GM12878 (cell line): ENCODE measurements around the gene C16orf87. TPM values are rescaled to one million over a fixed set of nuclear protein-coding genes. Genes with fewer than 3 reads are reported as not detected.
A peak's percentile ranks its signal among the peaks of the same experiment; 100 is the strongest.

Experiments used
- ATAC-seq: fragments of 200-7000 bp; cut with Tn5 transposase; 3 replicates; pipeline ENCODE4 v1.9.1; 2020; ENCODE audit warnings: mild to moderate bottlenecking, moderate library complexity
- BruUV-seq: library from RNA; stranded (reverse); fragments of 400-500 nt; replicated peaks from 2 replicates; lab custom pipeline; 2021; lab: Mats Ljungman, UMichigan
- CTCF ChIA-PET: fragments of 300-600 bp; sonication (Branson Sonifier 250); formaldehyde crosslinking; extraction: SDS; loops from one replicate; lab custom pipeline; 2021; ENCODE audit warnings: inconsistent platforms; lab: Yijun Ruan, JAX
- POLR2A ChIA-PET: fragments of 350-600 bp; formaldehyde crosslinking; extraction: SDS; loops from one replicate; lab custom pipeline; 2021; ENCODE audit warnings: inconsistent platforms; lab: Charles Lee
- RAD21 ChIA-PET: fragments of 300-600 bp; sonication (Branson Sonifier 250); formaldehyde crosslinking; loops from one replicate; lab custom pipeline; 2023; ENCODE audit warnings: antibody characterized with exemption; ENCODE audit not compliant: unreplicated experiment; lab: Charles Lee
- SMC1A ChIA-PET: fragments of 300-600 bp; sonication (Branson Sonifier 250); formaldehyde crosslinking; loops from one replicate; lab custom pipeline; 2023; ENCODE audit not compliant: unreplicated experiment, uncharacterized antibody; lab: Charles Lee
- DNase-seq: peaks from one replicate; pipeline ENCODE4 v3.0.0-alpha.2; 2011; ENCODE audit warnings: low read depth, low spot score
- FAIRE-seq: peaks from 3 replicates; lab custom pipeline; 2011; peaks lifted over from hg19 to GRCh38; lab: Jason Lieb, UNC
- H2AFZ ChIP-seq: 2 replicates; pipeline ENCODE4 v1.6.0; 2011; ENCODE audit warnings: low read depth, low read length, control low read depth; ENCODE audit not compliant: control insufficient read depth
- H3K27ac ChIP-seq: 2 replicates; pipeline ENCODE4 v1.5.1; 2011; ENCODE audit warnings: control low read depth; ENCODE audit not compliant: control insufficient read depth, insufficient read depth
- H3K27me3 ChIP-seq, 2 experiments: replicated peaks in 1 of 2; 2 replicates each; pipeline versions ENCODE4 v1.6.0 to v1.6.1; 2011; ENCODE audit warnings: low read length in 1 of 2; ENCODE audit not compliant: control insufficient read depth in 2 of 2, insufficient read depth in 2 of 2
- H3K36me3 ChIP-seq, 2 experiments: 2 replicates each; pipeline ENCODE4 v1.5.1; 2011; ENCODE audit warnings: low read length in 1 of 2; ENCODE audit not compliant: control insufficient read depth in 2 of 2, insufficient read depth in 2 of 2
- H3K4me1 ChIP-seq: 2 replicates; pipeline ENCODE4 v1.6.1; 2011; ENCODE audit warnings: mild to moderate bottlenecking, low read length, moderate library complexity, mixed read lengths; ENCODE audit not compliant: control insufficient read depth, insufficient read depth
- H3K4me2 ChIP-seq: 2 replicates; pipeline ENCODE4 v1.6.0; 2011; ENCODE audit warnings: control low read depth; ENCODE audit not compliant: control insufficient read depth, insufficient read depth
- H3K4me3 ChIP-seq: fragments of 200-600 bp; sonication (generic); 2 replicates; pipeline ENCODE4 v1.5.1; 2016
- H3K79me2 ChIP-seq: 2 replicates; pipeline ENCODE4 v1.6.0; 2011; ENCODE audit warnings: low read length; ENCODE audit not compliant: control insufficient read depth, insufficient read depth
- H3K9ac ChIP-seq: 2 replicates; pipeline ENCODE4 v1.8.0; 2011; ENCODE audit warnings: low read length, control low read depth, mixed read lengths; ENCODE audit not compliant: control insufficient read depth, insufficient read depth
- H3K9me3 ChIP-seq: replicated peaks from 3 replicates; pipeline ENCODE4 v1.5.1; 2011; ENCODE audit warnings: mild to moderate bottlenecking, low read length; ENCODE audit not compliant: control insufficient read depth, insufficient read depth
- H4K20me1 ChIP-seq: 2 replicates; pipeline ENCODE4 v1.6.0; 2011; ENCODE audit not compliant: control insufficient read depth, insufficient read depth
- BCL11A ChIP-seq: IDR thresholded peaks from 2 replicates; pipeline ENCODE4 v1.6.1; 2011; ENCODE audit warnings: low read depth, low read length
- CBX5 ChIP-seq: sonication (generic); IDR thresholded peaks from 2 replicates; pipeline ENCODE4 v1.6.1; 2016; ENCODE audit warnings: low read depth, moderate library complexity, mild to moderate bottlenecking, inconsistent platforms
- CHD4 ChIP-seq: fragments of 200-600 bp; sonication (generic); IDR thresholded peaks from 2 replicates; pipeline ENCODE4 v1.6.1; 2016; ENCODE audit warnings: mild to moderate bottlenecking
- CREM ChIP-seq: IDR thresholded peaks from 2 replicates; pipeline ENCODE4 v1.6.1; 2014; ENCODE audit warnings: antibody characterized with exemption, low read depth
- EGR1 ChIP-seq, 2 experiments: IDR thresholded peaks; 1 replicate in 1 of 2; 2 replicates in 1 of 2; pipeline ENCODE4 v1.6.1; 2011 to 2012; ENCODE audit warnings: low read depth in 2 of 2, low read length in 2 of 2, borderline replicate concordance in 1 of 2, mild to moderate bottlenecking in 1 of 2, moderate library complexity in 1 of 2
- IKZF1 ChIP-seq: fragments of 450-650 bp; conservative IDR thresholded peaks from 2 replicates; pipeline ENCODE4 v1.6.1; 2017; ENCODE audit warnings: antibody characterized with exemption, mild to moderate bottlenecking
- IRF4 ChIP-seq: IDR thresholded peaks from 2 replicates; pipeline ENCODE4 v1.6.1; 2011; ENCODE audit warnings: low read depth, low read length
- KAT2A ChIP-seq: conservative IDR thresholded peaks from 2 replicates; pipeline ENCODE4 v1.6.1; 2011; ENCODE audit warnings: low read depth, low read length; ENCODE audit not compliant: control insufficient read depth
- MYB ChIP-seq: fragments of 150-350 bp; IDR thresholded peaks from 2 replicates; pipeline ENCODE4 v1.6.1; 2014; ENCODE audit warnings: mild to moderate bottlenecking, low read depth, low read length, borderline replicate concordance
- NFYB ChIP-seq: IDR thresholded peaks from 2 replicates; pipeline ENCODE4 v1.6.1; 2011; ENCODE audit warnings: low read depth, mild to moderate bottlenecking, low read length, improper control_type of control experiment, moderate library complexity; ENCODE audit not compliant: insufficient read depth
- PAX5 ChIP-seq: IDR thresholded peaks from 2 replicates; pipeline ENCODE4 v1.6.1; 2011; ENCODE audit warnings: low read depth, low read length, borderline replicate concordance
- POLR2A ChIP-seq: IDR thresholded peaks from 2 replicates; pipeline ENCODE4 v1.6.1; 2011; ENCODE audit warnings: low read depth, mild to moderate bottlenecking, low read length
- POLR2AphosphoS5 ChIP-seq: IDR thresholded peaks from 2 replicates; pipeline ENCODE4 v1.6.1; 2011; ENCODE audit warnings: mild to moderate bottlenecking, low read length, inconsistent platforms
- RELA ChIP-seq: fragments of 450-650 bp; IDR thresholded peaks from 2 replicates; pipeline ENCODE4 v1.8.0; 2014; ENCODE audit warnings: borderline replicate concordance; ENCODE audit not compliant: partially characterized antibody
- TCF12 ChIP-seq: IDR thresholded peaks from 2 replicates; pipeline ENCODE4 v1.6.1; 2011; ENCODE audit warnings: low read depth, mild to moderate bottlenecking, low read length
- WRNIP1 ChIP-seq: IDR thresholded peaks from 2 replicates; pipeline ENCODE4 v1.6.1; 2011; ENCODE audit warnings: low read depth, low read length, improper control_type of control experiment, borderline replicate concordance
- ZNF217 ChIP-seq: fragments of 450-650 bp; IDR thresholded peaks from 2 replicates; pipeline ENCODE4 v1.6.1; 2017; ENCODE audit warnings: antibody characterized with exemption, mild to moderate bottlenecking
- ZNF24 ChIP-seq: fragments of 450-650 bp; IDR thresholded peaks from 2 replicates; pipeline ENCODE4 v1.6.1; 2017; ENCODE audit warnings: antibody characterized with exemption, mild to moderate bottlenecking
- WGBS: methylation state at CpG from one replicate; pipeline ENCODE4 v1.1.6; 2016; ENCODE audit warnings: low lambda C conversion rate; ENCODE audit not compliant: insufficient replicate concordance, insufficient coverage; ENCODE audit errors: missing lambda C conversion rate; 5-methylcytosine and 5-hydroxymethylcytosine counted together
- in situ Hi-C: fragments of 300-500 bp; cut with MboI; formaldehyde crosslinking; loops from 9 replicates; pipeline ENCODE4 v1.14.3; 2018; ENCODE audit warnings: mixed read lengths
- intact Hi-C: fragments of 100-400 bp; cut with micrococcal nuclease; formaldehyde crosslinking; loops from one replicate; pipeline ENCODE4 v1.14.2; 2022; ENCODE audit not compliant: unreplicated experiment
- polyA plus RNA-seq, 11 experiments: library from polyadenylated mRNA; depleted of rRNA in 4 of 11; unstranded in 6 of 11; stranded (reverse) in 5 of 11; fragments of >200 nt; fragmentation: Nextera tagmentation in 4 of 11; fragmentation: Illumina TruSeq in 1 of 11; extraction: Ambion mirVana in 4 of 11; extraction: Trizol in 1 of 11; gene quantifications; 1 replicate in 1 of 11; 2 replicates in 10 of 11; pipeline versions ENCODE4 v1.2.1 to v1.2.3, GENCODE V29; 2011 to 2016; ENCODE audit warnings: inconsistent platforms in 2 of 11, missing spikeins in 2 of 11, low read depth in 1 of 11
- total RNA-seq, 4 experiments: library from RNA; depleted of rRNA in 3 of 4; stranded (reverse); fragments of >200 nt in 3 of 4; fragmentation: Illumina TruSeq in 1 of 4; extraction: Trizol in 1 of 4; gene quantifications; 2 replicates each; pipeline versions ENCODE4 v1.2.1 to v1.2.3, GENCODE V29; 2013 to 2021
- TF ChIP-seq, protein P1 (sequence below): fragments of 450-650 bp; IDR thresholded peaks from 2 replicates; pipeline ENCODE4 v1.6.1; 2017; ENCODE audit warnings: low read depth, mild to moderate bottlenecking, moderate library complexity
- TF ChIP-seq, protein P2 (sequence below): fragments of 450-650 bp; IDR thresholded peaks from 2 replicates; pipeline ENCODE4 v1.6.1; 2016; ENCODE audit warnings: mild to moderate bottlenecking, moderate library complexity, borderline replicate concordance

The C16orf87 gene
- total and polyA plus RNA-seq, 10 of the 15 experiments (the other 5 are each of a cell fraction or from before 2014, with no cell fraction given), result 18.4 to 72.6 (median 31.0) TPM

DNA sequence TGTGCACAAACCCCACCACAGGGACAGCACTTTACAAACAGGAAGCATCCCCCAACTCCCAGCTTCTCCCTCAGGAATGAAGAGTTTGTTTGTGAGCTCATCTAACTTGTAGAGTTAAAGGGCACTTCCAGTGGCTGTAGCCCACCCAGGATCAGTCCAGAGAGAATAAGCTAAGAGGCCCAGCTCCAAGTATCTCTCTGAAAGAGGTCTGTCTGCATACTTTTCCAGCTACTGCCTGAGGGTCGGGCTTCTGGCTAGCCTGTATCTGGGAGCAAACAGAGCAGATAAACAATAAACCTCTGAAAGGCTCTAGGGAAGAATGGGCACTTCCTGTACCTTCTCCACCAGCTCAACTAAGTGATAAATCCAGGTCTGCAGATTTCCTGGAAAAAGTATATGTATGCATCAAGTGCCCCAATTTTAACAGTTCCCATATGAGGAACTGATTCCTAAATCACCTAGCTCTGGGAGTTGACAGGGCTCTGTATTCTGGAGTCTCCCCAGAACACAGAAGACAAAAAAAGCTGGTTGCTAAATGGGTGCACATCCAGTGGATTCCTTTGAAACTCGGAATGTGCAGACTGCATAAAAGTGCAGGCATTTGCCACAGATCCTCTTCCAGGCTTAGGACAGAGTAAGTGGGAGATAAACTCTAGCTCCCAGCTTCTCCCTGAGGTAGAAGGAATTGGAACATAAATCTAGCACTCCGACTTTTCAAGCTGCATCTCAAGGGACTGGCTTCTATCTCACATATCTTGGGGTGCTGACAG, 45.7 kb downstream of the C16orf87 start:
- Histone ChIP-seq H3K4me1 (peaks cover 49% of the 10 kb centered on the region), H3K27ac (peak overlapping the region; percentile 72), H3K4me3 (no peak overlapping the region), H3K27me3 (no peaks in the 10 kb centered on the region), H3K4me2 (peak overlapping the region; percentile 34; the same call in 1 of the 2 replicates), H2AFZ (no peak overlapping the region), H3K9ac (no peak overlapping the region), H3K79me2 (peaks cover 2% of the 10 kb centered on the region; the same call in 1 of the 2 replicates), H4K20me1 (no peaks in the 10 kb centered on the region), H3K9me3 (peaks cover 10% of the 10 kb centered on the region; the same call in 2 of the 3 replicates), H3K36me3 (no peaks in the 10 kb centered on the region)
- intact Hi-C loops (no loop called here), in situ Hi-C loops (no loop called here)
- BruUV-seq, result no TSS peak
- ChIA-PET CTCF (interaction anchor here (0.5 to 8.9 kb wide), 8 partner anchors 9 to 580 kb away, joined by 3 to 79 read pairs (median 3); no protein-coding TSS in a partner anchor), POLR2A (interaction anchor here (0.7 to 1.2 kb wide), 2 partner anchors 10 to 165 kb away, joined by 3 read pairs; no protein-coding TSS in a partner anchor), RAD21 (interaction anchor here (0.6 to 1.5 kb wide), 4 partner anchors 10 to 96 kb away, joined by 3 to 5 read pairs (median 4); partner anchors contain the start of gene ORC6), SMC1A (interaction anchor here (0.5 to 1.6 kb wide), 4 partner anchors 10 to 52 kb away, joined by 3 to 12 read pairs (median 4); no protein-coding TSS in a partner anchor)
- DNase-seq, result no peak
- TF ChIP-seq EGR1 (IDR thresholded peaks at IDR 0.05; ENCODE audit: borderline replicate concordance in 1 of 2, low read depth in 2 of 2, low read length in 2 of 2), result no peak
- no peak for TF ChIP-seq IRF4
- no peak for TF ChIP-seq RELA
- no peak for TF ChIP-seq CHD4
- TF ChIP-seq TCF12, result no peak
- no peak for TF ChIP-seq BCL11A
- no peak for TF ChIP-seq ZNF24
- TF ChIP-seq POLR2A, result no peak
- no peak for TF ChIP-seq NFYB
- TF ChIP-seq, protein P1, sequence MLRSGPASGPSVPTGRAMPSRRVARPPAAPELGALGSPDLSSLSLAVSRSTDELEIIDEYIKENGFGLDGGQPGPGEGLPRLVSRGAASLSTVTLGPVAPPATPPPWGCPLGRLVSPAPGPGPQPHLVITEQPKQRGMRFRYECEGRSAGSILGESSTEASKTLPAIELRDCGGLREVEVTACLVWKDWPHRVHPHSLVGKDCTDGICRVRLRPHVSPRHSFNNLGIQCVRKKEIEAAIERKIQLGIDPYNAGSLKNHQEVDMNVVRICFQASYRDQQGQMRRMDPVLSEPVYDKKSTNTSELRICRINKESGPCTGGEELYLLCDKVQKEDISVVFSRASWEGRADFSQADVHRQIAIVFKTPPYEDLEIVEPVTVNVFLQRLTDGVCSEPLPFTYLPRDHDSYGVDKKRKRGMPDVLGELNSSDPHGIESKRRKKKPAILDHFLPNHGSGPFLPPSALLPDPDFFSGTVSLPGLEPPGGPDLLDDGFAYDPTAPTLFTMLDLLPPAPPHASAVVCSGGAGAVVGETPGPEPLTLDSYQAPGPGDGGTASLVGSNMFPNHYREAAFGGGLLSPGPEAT, result no peak
- TF ChIP-seq PAX5, result no peak
- TF ChIP-seq KAT2A, result no peak
- no peak for TF ChIP-seq POLR2AphosphoS5
- no peak for TF ChIP-seq MYB
- TF ChIP-seq, protein P2, sequence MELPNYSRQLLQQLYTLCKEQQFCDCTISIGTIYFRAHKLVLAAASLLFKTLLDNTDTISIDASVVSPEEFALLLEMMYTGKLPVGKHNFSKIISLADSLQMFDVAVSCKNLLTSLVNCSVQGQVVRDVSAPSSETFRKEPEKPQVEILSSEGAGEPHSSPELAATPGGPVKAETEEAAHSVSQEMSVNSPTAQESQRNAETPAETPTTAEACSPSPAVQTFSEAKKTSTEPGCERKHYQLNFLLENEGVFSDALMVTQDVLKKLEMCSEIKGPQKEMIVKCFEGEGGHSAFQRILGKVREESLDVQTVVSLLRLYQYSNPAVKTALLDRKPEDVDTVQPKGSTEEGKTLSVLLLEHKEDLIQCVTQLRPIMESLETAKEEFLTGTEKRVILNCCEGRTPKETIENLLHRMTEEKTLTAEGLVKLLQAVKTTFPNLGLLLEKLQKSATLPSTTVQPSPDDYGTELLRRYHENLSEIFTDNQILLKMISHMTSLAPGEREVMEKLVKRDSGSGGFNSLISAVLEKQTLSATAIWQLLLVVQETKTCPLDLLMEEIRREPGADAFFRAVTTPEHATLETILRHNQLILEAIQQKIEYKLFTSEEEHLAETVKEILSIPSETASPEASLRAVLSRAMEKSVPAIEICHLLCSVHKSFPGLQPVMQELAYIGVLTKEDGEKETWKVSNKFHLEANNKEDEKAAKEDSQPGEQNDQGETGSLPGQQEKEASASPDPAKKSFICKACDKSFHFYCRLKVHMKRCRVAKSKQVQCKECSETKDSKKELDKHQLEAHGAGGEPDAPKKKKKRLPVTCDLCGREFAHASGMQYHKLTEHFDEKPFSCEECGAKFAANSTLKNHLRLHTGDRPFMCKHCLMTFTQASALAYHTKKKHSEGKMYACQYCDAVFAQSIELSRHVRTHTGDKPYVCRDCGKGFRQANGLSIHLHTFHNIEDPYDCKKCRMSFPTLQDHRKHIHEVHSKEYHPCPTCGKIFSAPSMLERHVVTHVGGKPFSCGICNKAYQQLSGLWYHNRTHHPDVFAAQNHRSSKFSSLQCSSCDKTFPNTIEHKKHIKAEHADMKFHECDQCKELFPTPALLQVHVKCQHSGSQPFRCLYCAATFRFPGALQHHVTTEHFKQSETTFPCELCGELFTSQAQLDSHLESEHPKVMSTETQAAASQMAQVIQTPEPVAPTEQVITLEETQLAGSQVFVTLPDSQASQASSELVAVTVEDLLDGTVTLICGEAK, result no peak
- TF ChIP-seq CREM, result no peak
- no peak for TF ChIP-seq CBX5
- no peak for TF ChIP-seq IKZF1
- TF ChIP-seq ZNF217, result no peak
- TF ChIP-seq WRNIP1, result no peak
- ATAC-seq, result no peak
- WGBS, result 63% methylated on average over 3 of the region's 3 CpGs
- no peak for FAIRE-seq
